K562 treated with DMSO at 1 percent for 12 hours (cell line): ENCODE measurements around the gene BUB1B. TPM values are rescaled to one million over a fixed set of nuclear protein-coding genes. Genes with fewer than 3 reads are reported as not detected.

ENCODE experiments used
- total RNA-seq: library from RNA; unstranded; fragments of 300-600 nt; gene quantifications from 2 replicates; pipeline ENCODE4 v1.2.3, GENCODE V29; 2022; ENCODE audit not compliant: insufficient read depth

The BUB1B gene, protein sequence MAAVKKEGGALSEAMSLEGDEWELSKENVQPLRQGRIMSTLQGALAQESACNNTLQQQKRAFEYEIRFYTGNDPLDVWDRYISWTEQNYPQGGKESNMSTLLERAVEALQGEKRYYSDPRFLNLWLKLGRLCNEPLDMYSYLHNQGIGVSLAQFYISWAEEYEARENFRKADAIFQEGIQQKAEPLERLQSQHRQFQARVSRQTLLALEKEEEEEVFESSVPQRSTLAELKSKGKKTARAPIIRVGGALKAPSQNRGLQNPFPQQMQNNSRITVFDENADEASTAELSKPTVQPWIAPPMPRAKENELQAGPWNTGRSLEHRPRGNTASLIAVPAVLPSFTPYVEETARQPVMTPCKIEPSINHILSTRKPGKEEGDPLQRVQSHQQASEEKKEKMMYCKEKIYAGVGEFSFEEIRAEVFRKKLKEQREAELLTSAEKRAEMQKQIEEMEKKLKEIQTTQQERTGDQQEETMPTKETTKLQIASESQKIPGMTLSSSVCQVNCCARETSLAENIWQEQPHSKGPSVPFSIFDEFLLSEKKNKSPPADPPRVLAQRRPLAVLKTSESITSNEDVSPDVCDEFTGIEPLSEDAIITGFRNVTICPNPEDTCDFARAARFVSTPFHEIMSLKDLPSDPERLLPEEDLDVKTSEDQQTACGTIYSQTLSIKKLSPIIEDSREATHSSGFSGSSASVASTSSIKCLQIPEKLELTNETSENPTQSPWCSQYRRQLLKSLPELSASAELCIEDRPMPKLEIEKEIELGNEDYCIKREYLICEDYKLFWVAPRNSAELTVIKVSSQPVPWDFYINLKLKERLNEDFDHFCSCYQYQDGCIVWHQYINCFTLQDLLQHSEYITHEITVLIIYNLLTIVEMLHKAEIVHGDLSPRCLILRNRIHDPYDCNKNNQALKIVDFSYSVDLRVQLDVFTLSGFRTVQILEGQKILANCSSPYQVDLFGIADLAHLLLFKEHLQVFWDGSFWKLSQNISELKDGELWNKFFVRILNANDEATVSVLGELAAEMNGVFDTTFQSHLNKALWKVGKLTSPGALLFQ
- 15.6 and 50.3 TPM in 2 replicates for total RNA-seq

DNA sequence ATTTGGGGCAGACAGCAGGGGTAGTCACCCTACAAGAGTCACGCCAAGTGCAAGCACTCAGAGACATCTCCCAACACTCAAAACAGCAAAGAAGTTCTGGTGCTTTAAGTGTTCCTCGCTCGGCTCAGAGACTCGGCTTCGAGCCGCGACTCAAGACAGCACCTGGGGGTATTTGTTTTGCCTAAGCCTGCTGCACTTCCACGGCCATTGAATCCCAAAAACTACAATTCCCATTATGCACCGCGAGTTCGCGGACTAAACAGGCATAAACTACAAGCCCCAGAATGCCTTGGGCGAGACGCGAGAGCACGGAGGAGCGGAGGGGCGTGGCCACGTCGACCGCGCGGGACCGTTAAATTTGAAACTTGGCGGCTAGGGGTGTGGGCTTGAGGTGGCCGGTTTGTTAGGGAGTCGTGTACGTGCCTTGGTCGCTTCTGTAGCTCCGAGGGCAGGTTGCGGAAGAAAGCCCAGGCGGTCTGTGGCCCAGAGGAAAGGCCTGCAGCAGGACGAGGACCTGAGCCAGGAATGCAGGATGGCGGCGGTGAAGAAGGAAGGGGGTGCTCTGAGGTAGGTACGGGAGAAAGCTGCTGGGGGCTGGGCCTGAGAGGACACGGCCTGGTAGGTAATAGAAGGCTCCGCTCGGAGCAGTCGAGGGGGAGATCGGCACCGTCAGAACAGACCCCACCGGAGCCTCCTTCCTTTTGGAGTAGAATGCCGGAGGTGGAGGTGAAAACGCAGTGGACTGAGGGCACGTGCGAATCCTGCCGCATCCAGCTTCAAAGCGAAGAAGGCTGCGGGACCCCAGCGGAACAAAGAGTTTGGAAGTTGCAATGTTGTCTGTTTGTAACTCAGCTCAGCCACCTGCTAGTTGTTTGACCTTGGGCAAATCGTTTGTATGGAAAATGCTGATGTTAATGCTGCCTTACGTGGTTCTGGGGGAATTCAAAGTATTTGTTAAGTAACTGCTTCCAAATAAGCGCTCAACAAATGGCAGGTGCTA, at the start of gene BUB1B:
Gene BUB1B, plus strand, starts transcription at position 381 of the 1,000 bp plus-strand sequence. Its CDS starts 152 bp downstream, at position 533.

DNA sequence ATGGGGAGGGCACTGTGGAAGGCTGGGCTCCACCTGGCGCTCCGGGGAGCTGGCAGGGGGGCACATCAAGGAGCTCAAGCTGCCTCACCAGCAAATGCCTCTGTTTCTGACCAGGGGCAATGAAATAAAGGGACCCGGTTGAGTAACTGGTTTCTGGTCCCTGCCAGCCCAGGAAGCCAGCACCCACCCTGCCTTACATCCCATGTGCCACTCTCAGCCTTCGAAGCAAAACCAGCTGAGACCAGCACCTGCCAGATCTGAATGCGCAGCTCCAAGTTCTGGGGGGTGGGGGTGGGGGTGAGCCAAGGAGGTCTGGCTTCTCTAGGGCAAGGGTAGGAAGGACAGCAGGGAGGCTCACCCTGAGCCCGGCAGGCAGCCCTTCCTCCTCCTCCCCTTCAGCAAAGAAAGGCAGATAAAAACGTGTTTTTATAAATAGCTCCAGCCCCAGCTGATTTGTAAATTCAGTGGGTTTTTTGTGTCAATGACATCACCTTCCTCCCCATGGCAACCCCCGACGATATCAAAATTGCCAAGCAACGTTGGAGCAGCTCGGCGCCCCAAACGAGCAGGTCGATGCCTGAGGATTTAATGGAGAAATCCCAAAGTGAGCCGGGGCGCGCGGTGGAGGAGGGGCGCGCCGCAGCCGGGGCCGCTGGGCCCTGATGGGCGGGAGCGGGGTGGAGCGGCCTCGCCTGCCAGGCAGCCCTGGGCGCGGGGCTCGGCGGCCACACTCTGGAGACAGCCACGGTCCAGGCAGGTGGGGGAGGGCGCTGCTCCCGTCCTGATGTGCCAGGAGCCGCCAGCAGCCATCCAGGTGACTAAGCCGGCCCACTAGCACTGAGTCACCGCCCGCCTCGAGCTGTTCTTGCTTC, 77.9 kb downstream of the BUB1B start, which contains the start of gene PAK6:
Gene PAK6, plus strand, starts transcription at position 532 of the 872 bp plus-strand sequence. CDS start 25,723 bp downstream, outside the sequence.

Other genes with a start within 250 kb of the BUB1B start
- gene GPR176, start 240.8 kb upstream of the BUB1B start, total RNA-seq: 1.8 and 4.8 TPM in 2 replicates
- 19.0 and 42.4 TPM in 2 replicates for gene EIF2AK4, start 227.0 kb upstream of the BUB1B start, total RNA-seq
- 282 and 299 TPM in 2 replicates for gene SRP14, start 121.9 kb upstream of the BUB1B start, total RNA-seq
- 11.8 and 20.0 TPM in 2 replicates for gene BMF, start 52.2 kb upstream of the BUB1B start, total RNA-seq
- gene PAK6, start 78.0 kb downstream of the BUB1B start, total RNA-seq: 0.44 TPM in 1 of 2 replicates, not detected in the other
- gene ANKRD63, start 122.0 kb downstream of the BUB1B start, total RNA-seq: 1.2 TPM in 1 of 2 replicates, not detected in the other
- 4.1 and 7.1 TPM in 2 replicates for gene PLCB2, start 146.9 kb downstream of the BUB1B start, total RNA-seq
- 14.7 and 22.7 TPM in 2 replicates for gene INAFM2, start 162.6 kb downstream of the BUB1B start, total RNA-seq
- gene CCDC9B, start 179.9 kb downstream of the BUB1B start, total RNA-seq: 0.32 and 0.83 TPM in 2 replicates
- not detected in 2 replicates for gene PHGR1, start 190.0 kb downstream of the BUB1B start, total RNA-seq
- 0.06 TPM in 1 of 2 replicates, not detected in the other for gene DISP2, start 197.2 kb downstream of the BUB1B start, total RNA-seq
- 28.4 and 47.2 TPM in 2 replicates for gene KNSTRN, start 221.7 kb downstream of the BUB1B start, total RNA-seq
- 3.2 and 3.3 TPM in 2 replicates for gene IVD, start 244.7 kb downstream of the BUB1B start, total RNA-seq